ENCODE results near the gene CRYBB2. TPM values are rescaled to one million over a fixed set of nuclear protein-coding genes. Genes with fewer than 3 reads are reported as not detected.

CRYBB2 gene
- total and polyA plus RNA-seq, 4 donors, result 0.08 to 0.65 (median 0.31) TPM; not detected in 1

DNA sequence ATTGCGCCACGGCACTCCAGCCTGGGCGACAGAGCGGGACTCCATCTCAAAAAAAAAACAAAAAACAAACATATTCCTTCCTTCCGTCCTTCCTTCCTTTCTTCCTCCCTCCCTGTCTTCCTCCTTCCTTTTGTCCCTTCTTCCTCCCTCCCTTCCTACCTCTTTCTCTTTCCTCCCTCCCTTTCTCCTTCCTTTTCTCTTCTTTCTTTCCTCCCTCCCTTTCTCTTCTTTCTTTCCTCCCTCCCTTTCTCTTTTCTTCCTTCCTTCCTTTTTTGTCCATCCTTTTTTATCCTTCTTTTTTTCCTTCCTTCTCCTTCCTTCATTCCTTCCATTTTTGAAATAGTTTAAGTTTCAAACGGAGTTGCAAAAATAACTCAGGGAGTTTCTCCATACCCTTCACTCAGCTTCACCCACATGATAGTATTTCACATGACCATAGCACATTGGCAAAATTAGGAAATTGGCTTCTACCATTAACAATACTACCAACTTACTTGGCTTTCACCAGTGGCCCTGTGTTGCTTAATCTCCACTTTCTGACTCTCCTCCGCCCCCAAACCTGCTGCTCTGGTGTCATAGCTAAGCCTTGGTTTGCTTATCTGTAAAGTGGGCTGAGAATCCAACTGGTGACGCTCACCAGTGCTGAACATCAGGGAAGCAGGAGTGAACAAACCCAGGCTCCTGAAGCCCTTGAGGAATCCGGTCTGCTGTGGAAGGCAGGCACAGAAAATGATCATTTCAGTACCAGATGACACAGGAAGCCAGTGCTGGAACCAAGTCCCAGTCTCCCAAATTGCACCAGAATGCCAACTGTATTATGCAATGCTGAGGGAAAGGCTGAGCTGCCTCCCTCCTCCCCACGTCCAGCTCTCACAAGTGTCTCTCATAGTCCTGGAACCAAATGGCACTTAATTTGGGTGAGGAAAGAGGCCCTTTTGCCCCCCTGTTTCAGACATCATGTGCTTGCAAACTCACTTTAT lies 37.0 kb upstream of the CRYBB2 start:
- no peak overlapping the region for H3K4me3 ChIP-seq
- H3K27ac ChIP-seq (ENCODE audit: low read depth in 1 of 2, low read length in 1 of 2), result peak overlapping the region in 1 of 2 donors; percentile 52
- peaks cover 0 to 25% (median 0%) of the 10 kb centered on the region in 4 donors for H3K36me3 ChIP-seq (ENCODE audit: control insufficient read depth in 4 of 4, insufficient read depth in 4 of 4, low read length in 4 of 4)
- no peaks in the 10 kb centered on the region for H3K4me1 ChIP-seq (ENCODE audit: control insufficient read depth in 5 of 5, insufficient read depth in 5 of 5, low read length in 5 of 5)
- ATAC-seq (ENCODE audit: insufficient read depth, low FRiP score) (no peak), DNase-seq (peak in 1 of 3 donors; percentile 6)
- H3K27me3 ChIP-seq (ENCODE audit: control insufficient read depth in 3 of 3, insufficient read depth in 3 of 3, low read length in 2 of 3), result peaks cover 0 to 7% (median 5%) of the 10 kb centered on the region in 3 donors
- WGBS, 2 donors, result 72 to 80% methylated on average over 10 of the region's 10 CpGs
- H3K9me3 ChIP-seq (ENCODE audit: control insufficient read depth in 4 of 4, insufficient read depth in 3 of 4, low read length in 3 of 4), result peaks cover 0 to 4% (median 3%) of the 10 kb centered on the region in 4 donors
- H3K9ac ChIP-seq (ENCODE audit: insufficient read depth in 1 of 2, low read length in 2 of 2), result no peak overlapping the region
- TF ChIP-seq, protein P1, sequence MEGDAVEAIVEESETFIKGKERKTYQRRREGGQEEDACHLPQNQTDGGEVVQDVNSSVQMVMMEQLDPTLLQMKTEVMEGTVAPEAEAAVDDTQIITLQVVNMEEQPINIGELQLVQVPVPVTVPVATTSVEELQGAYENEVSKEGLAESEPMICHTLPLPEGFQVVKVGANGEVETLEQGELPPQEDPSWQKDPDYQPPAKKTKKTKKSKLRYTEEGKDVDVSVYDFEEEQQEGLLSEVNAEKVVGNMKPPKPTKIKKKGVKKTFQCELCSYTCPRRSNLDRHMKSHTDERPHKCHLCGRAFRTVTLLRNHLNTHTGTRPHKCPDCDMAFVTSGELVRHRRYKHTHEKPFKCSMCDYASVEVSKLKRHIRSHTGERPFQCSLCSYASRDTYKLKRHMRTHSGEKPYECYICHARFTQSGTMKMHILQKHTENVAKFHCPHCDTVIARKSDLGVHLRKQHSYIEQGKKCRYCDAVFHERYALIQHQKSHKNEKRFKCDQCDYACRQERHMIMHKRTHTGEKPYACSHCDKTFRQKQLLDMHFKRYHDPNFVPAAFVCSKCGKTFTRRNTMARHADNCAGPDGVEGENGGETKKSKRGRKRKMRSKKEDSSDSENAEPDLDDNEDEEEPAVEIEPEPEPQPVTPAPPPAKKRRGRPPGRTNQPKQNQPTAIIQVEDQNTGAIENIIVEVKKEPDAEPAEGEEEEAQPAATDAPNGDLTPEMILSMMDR (IDR thresholded peaks at IDR 0.05; ENCODE audit: control extremely low read depth, extremely low read depth), result no peak

DNA sequence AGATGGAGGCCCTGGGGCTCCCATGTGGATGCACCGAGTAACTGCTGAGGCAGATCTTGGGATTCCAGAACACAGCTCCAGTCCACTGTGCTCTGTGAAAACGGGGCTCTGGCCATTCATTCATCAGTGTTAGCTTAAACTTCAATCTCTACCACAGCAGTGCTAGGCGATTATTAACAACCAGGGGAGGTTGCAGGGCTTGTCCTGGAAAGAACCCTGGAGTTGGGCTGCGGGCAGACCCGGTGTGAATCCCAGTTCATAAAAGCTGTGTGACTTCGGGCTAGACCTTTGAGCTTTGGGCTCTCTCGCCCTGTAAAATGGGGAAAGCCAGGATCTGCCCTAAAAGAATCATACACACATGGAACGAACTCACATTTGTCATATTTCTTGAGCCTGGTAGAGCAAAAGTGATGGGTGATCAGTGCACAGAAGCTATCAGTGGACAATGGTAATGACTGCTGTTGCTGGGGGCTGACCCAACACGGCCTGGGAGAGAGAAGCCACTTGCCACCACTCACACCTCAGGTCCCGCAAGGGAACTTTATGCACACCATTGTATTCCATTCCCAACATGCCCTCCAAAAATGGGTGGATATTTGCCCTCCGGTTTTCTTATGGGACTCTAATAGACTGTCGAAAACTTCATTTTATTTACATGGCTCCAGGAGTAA lies 35.4 kb upstream of the CRYBB2 start:
- Histone ChIP-seq H3K27me3 (ENCODE audit: control insufficient read depth in 3 of 3, insufficient read depth in 3 of 3, low read length in 2 of 3) (peaks cover 0 to 7% (median 5%) of the 10 kb centered on the region in 3 donors), H3K9me3 (ENCODE audit: control insufficient read depth in 4 of 4, insufficient read depth in 3 of 4, low read length in 3 of 4) (peaks cover 0 to 4% (median 3%) of the 10 kb centered on the region in 4 donors), H3K27ac (ENCODE audit: low read depth in 1 of 2, low read length in 1 of 2) (no peak overlapping the region), H3K4me1 (ENCODE audit: control insufficient read depth in 5 of 5, insufficient read depth in 5 of 5, low read length in 5 of 5) (no peaks in the 10 kb centered on the region), H3K9ac (ENCODE audit: insufficient read depth in 1 of 2, low read length in 2 of 2) (no peak overlapping the region), H3K36me3 (ENCODE audit: control insufficient read depth in 4 of 4, insufficient read depth in 4 of 4, low read length in 4 of 4) (peaks cover 0 to 19% (median 0%) of the 10 kb centered on the region in 4 donors), H3K4me3 (no peak overlapping the region)
- DNase-seq (no peak), ATAC-seq (ENCODE audit: insufficient read depth, low FRiP score) (no peak)
- TF ChIP-seq, protein P1 (IDR thresholded peaks at IDR 0.05; ENCODE audit: control extremely low read depth, extremely low read depth), result no peak
- WGBS, 2 donors, result 91% methylated on average over 12 of the region's 12 CpGs

GRCh38 chr22:25186140-25186539 lies 33.3 kb upstream of the CRYBB2 start:
- TF ChIP-seq, protein P1 (IDR thresholded peaks at IDR 0.05; ENCODE audit: control extremely low read depth, extremely low read depth), result no peak
- Histone ChIP-seq H3K27ac (ENCODE audit: low read depth in 1 of 2, low read length in 1 of 2) (no peak overlapping the region), H3K9me3 (ENCODE audit: control insufficient read depth in 4 of 4, insufficient read depth in 3 of 4, low read length in 3 of 4) (no peaks in the 10 kb centered on the region), H3K4me3 (no peak overlapping the region), H3K27me3 (ENCODE audit: control insufficient read depth in 3 of 3, insufficient read depth in 3 of 3, low read length in 2 of 3) (no peaks in the 10 kb centered on the region), H3K4me1 (ENCODE audit: control insufficient read depth in 5 of 5, insufficient read depth in 5 of 5, low read length in 5 of 5) (no peaks in the 10 kb centered on the region), H3K9ac (ENCODE audit: insufficient read depth in 1 of 2, low read length in 2 of 2) (no peak overlapping the region), H3K36me3 (ENCODE audit: control insufficient read depth in 4 of 4, insufficient read depth in 4 of 4, low read length in 4 of 4) (peaks cover 0 to 14% (median 0%) of the 10 kb centered on the region in 4 donors)
- DNase-seq (no peak), ATAC-seq (ENCODE audit: insufficient read depth, low FRiP score) (no peak)
- 86 to 89% methylated on average over 3 of the region's 3 CpGs for WGBS, 2 donors

Data from lung (tissue), 12 donors.